ENCODE results near the gene ADI1. TPM values are rescaled to one million over a fixed set of nuclear protein-coding genes. Genes with fewer than 3 reads are reported as not detected.

Gene ADI1
- total RNA-seq, 1 donor from 2014 or later, result 21.6 TPM

- peak; percentile 45 for DNase-seq (ENCODE audit: low spot score)
- Mint-ChIP-seq H3K4me3 (ENCODE audit: unreplicated experiment) (no peak overlapping the region), H3K27ac (ENCODE audit: unreplicated experiment) (no peak overlapping the region), H3K4me1 (ENCODE audit: unreplicated experiment) (peaks cover 3% of the 10 kb centered on the region), H3K36me3 (ENCODE audit: low read depth, unreplicated experiment) (peaks cover 6% of the 10 kb centered on the region), H3K27me3 (ENCODE audit: unreplicated experiment) (peaks cover 3% of the 10 kb centered on the region), H3K9me3 (ENCODE audit: unreplicated experiment) (no peaks in the 10 kb centered on the region)
- peak; percentile 33 for TF ChIP-seq CTCF (IDR thresholded peaks at IDR 0.05; ENCODE audit: unreplicated experiment)
Measured at GRCh38 chr2:3536682-3537632, 17.6 kb upstream of the ADI1 start.

- no peak for TF ChIP-seq CTCF (IDR thresholded peaks at IDR 0.05; ENCODE audit: unreplicated experiment)
- Mint-ChIP-seq H3K36me3 (ENCODE audit: low read depth, unreplicated experiment) (peaks cover 4% of the 10 kb centered on the region), H3K27ac (ENCODE audit: unreplicated experiment) (no peak overlapping the region), H3K9me3 (ENCODE audit: unreplicated experiment) (no peaks in the 10 kb centered on the region), H3K4me1 (ENCODE audit: unreplicated experiment) (peaks cover 3% of the 10 kb centered on the region), H3K4me3 (ENCODE audit: unreplicated experiment) (no peak overlapping the region), H3K27me3 (ENCODE audit: unreplicated experiment) (peaks cover 3% of the 10 kb centered on the region)
- DNase-seq (ENCODE audit: low spot score), result no peak
Measured at GRCh38 chr2:3535794-3536681, 16.7 kb upstream of the ADI1 start.

- H3K4me1 Mint-ChIP-seq (ENCODE audit: unreplicated experiment), result peaks cover 3% of the 10 kb centered on the region
- peaks cover 3% of the 10 kb centered on the region for H3K27me3 Mint-ChIP-seq (ENCODE audit: unreplicated experiment)
- DNase-seq (ENCODE audit: low spot score), result no peak
- no peaks in the 10 kb centered on the region for H3K9me3 Mint-ChIP-seq (ENCODE audit: unreplicated experiment)
- peaks cover 4% of the 10 kb centered on the region for H3K36me3 Mint-ChIP-seq (ENCODE audit: low read depth, unreplicated experiment)
- no peak for TF ChIP-seq CTCF (IDR thresholded peaks at IDR 0.05; ENCODE audit: unreplicated experiment)
- H3K4me3 Mint-ChIP-seq (ENCODE audit: unreplicated experiment), result no peak overlapping the region
- H3K27ac Mint-ChIP-seq (ENCODE audit: unreplicated experiment), result no peak overlapping the region
Measured at GRCh38 chr2:3535467-3535793, 16.1 kb upstream of the ADI1 start.

- peaks cover 3% of the 10 kb centered on the region for H3K4me1 Mint-ChIP-seq (ENCODE audit: unreplicated experiment)
- no peak overlapping the region for H3K27ac Mint-ChIP-seq (ENCODE audit: unreplicated experiment)
- no peak overlapping the region for H3K4me3 Mint-ChIP-seq (ENCODE audit: unreplicated experiment)
- no peak for DNase-seq (ENCODE audit: low spot score)
- peaks cover 4% of the 10 kb centered on the region for H3K36me3 Mint-ChIP-seq (ENCODE audit: low read depth, unreplicated experiment)
- H3K27me3 Mint-ChIP-seq (ENCODE audit: unreplicated experiment), result peaks cover 6% of the 10 kb centered on the region
- H3K9me3 Mint-ChIP-seq (ENCODE audit: unreplicated experiment), result no peaks in the 10 kb centered on the region
- TF ChIP-seq CTCF (IDR thresholded peaks at IDR 0.05; ENCODE audit: unreplicated experiment), result no peak
Measured at GRCh38 chr2:3534251-3534814, 15.0 kb upstream of the ADI1 start.

Measured in endothelial cell (in vitro differentiated cells).